Measurements from ENCODE around the gene ZNF169. TPM values are rescaled to one million over a fixed set of nuclear protein-coding genes. Genes with fewer than 3 reads are reported as not detected.

The ZNF169 gene
- total and polyA plus RNA-seq, 2 experiments from 2014 or later, result 3.1 to 7.9 TPM

- H3K4me2 ChIP-seq, result no peak overlapping the region
- H4K20me1 ChIP-seq (replicated peaks; ENCODE audit: insufficient read depth), result no peaks in the 10 kb centered on the region
- no peak for TF ChIP-seq CTCF (conservative IDR thresholded peaks at IDR 0.05; ENCODE audit: low read depth in 2 of 2)
- TF ChIP-seq EZH2 (IDR thresholded peaks at IDR 0.05; ENCODE audit: low read depth, unreplicated experiment), result no peak
- TF ChIP-seq EZH2phosphoT487 (IDR thresholded peaks at IDR 0.05; ENCODE audit: unreplicated experiment), result no peak
- no peak for TF ChIP-seq ZNF331 (CRISPR knock-in tag; IDR thresholded peaks at IDR 0.05; ENCODE audit: low read depth)
- H3K9me2 ChIP-seq (ENCODE audit: insufficient read depth), result no peaks in the 10 kb centered on the region
- H2AFZ ChIP-seq, result no peak overlapping the region
- H3K27me3 ChIP-seq (ENCODE audit: insufficient read depth), result no peaks in the 10 kb centered on the region
- Mint-ChIP-seq H3K27me3 (ENCODE audit: insufficient read depth, low read depth, poor library complexity) (peaks cover 2% of the 10 kb centered on the region), H3K36me3 (ENCODE audit: low read depth) (peaks cover 3% of the 10 kb centered on the region; the same call in 2 of the 3 replicates), H3K9me3 (peaks cover 15% of the 10 kb centered on the region), H3K4me3 (no peak overlapping the region), H3K4me1 (no peaks in the 10 kb centered on the region), H3K27ac (no peak overlapping the region)
- H3K79me2 ChIP-seq (replicated peaks; ENCODE audit: insufficient read depth), result no peaks in the 10 kb centered on the region
- no peaks in the 10 kb centered on the region for H3F3A ChIP-seq (replicated peaks; ENCODE audit: low read depth)
- no peak overlapping the region for H3K4me3 ChIP-seq
- DNase-seq (ENCODE audit: low spot score) (no peak), ATAC-seq (no peak)
- H3K36me3 ChIP-seq (ENCODE audit: insufficient read depth), result no peaks in the 10 kb centered on the region
- H3K4me1 ChIP-seq (ENCODE audit: insufficient read depth), result no peaks in the 10 kb centered on the region
- no peak overlapping the region for H3K27ac ChIP-seq (ENCODE audit: low read depth)
These were observed 30.5 kb upstream of the ZNF169 start for GRCh38 chr9:94228616-94229015.

GRCh38 chr9:94232428-94232827 is 26.7 kb upstream of the ZNF169 start:
- Histone ChIP-seq H3K9me2 (ENCODE audit: insufficient read depth) (0 out of 2 replicates have a peak, but pooled peaks cover 2% of the 10 kb centered on the region), H3K4me1 (ENCODE audit: insufficient read depth) (no peaks in the 10 kb centered on the region), H2AFZ (no peak overlapping the region), H3K4me2 (no peak overlapping the region), H3F3A (replicated peaks; ENCODE audit: low read depth) (no peaks in the 10 kb centered on the region), H3K36me3 (ENCODE audit: insufficient read depth) (no peaks in the 10 kb centered on the region), H4K20me1 (replicated peaks; ENCODE audit: insufficient read depth) (no peaks in the 10 kb centered on the region), H3K79me2 (replicated peaks; ENCODE audit: insufficient read depth) (no peaks in the 10 kb centered on the region), H3K27ac (ENCODE audit: low read depth) (no peak overlapping the region), H3K27me3 (ENCODE audit: insufficient read depth) (no peaks in the 10 kb centered on the region), H3K4me3 (no peak overlapping the region)
- no peak for DNase-seq (ENCODE audit: low spot score)
- Mint-ChIP-seq H3K9me3 (peaks cover 12% of the 10 kb centered on the region), H3K27me3 (ENCODE audit: insufficient read depth, low read depth, poor library complexity) (peaks cover 2% of the 10 kb centered on the region), H3K36me3 (ENCODE audit: low read depth) (peaks cover 3% of the 10 kb centered on the region; the same call in 2 of the 3 replicates), H3K27ac (no peak overlapping the region), H3K4me1 (no peaks in the 10 kb centered on the region), H3K4me3 (no peak overlapping the region)
- no peak for ATAC-seq
- TF ChIP-seq ZNF462 (CRISPR knock-in tag; IDR thresholded peaks at IDR 0.05), result no peak
- no peak for TF ChIP-seq REST (IDR thresholded peaks at IDR 0.05; ENCODE audit: unreplicated experiment)
- no peak for TF ChIP-seq STAT1 (IDR thresholded peaks at IDR 0.05; ENCODE audit: unreplicated experiment)
- TF ChIP-seq ETS1 (IDR thresholded peaks at IDR 0.05), result no peak
- TF ChIP-seq POLR2AphosphoS5 (IDR thresholded peaks at IDR 0.05; ENCODE audit: low read depth), result no peak
- no peak for TF ChIP-seq EZH2phosphoT487 (IDR thresholded peaks at IDR 0.05; ENCODE audit: unreplicated experiment)
- TF ChIP-seq JUNB (IDR thresholded peaks at IDR 0.05; ENCODE audit: unreplicated experiment), result no peak
